ENCODE results near the gene CD68.

CD68 gene

GRCh38 chr17:7555320-7555948, 24.0 kb upstream of the CD68 start:
- H3K4me3 ChIP-seq (ENCODE audit: low read depth, low read length) = no peak overlapping the region
- in situ Hi-C loops (cut with HindIII; ENCODE audit: low sequenced_read_pairs) = no loop called here
- DNase-seq (ENCODE audit: low read depth, low spot score) = no peak
- TF ChIP-seq CTCF (IDR thresholded peaks at IDR 0.05; ENCODE audit: low read depth, low read length) = peak; percentile 22

- DNase-seq (ENCODE audit: low read depth, low spot score) = no peak
- no peak for TF ChIP-seq CTCF (IDR thresholded peaks at IDR 0.05; ENCODE audit: low read depth, low read length)
- no peak overlapping the region for H3K4me3 ChIP-seq (ENCODE audit: low read depth, low read length)
- in situ Hi-C loops (cut with HindIII; ENCODE audit: low sequenced_read_pairs) = no loop called here
Observed at GRCh38 chr17:7556627-7557026, 22.8 kb upstream of the CD68 start.

- no peak overlapping the region for H3K4me3 ChIP-seq (ENCODE audit: low read depth, low read length)
- in situ Hi-C loops (cut with HindIII; ENCODE audit: low sequenced_read_pairs) = no loop called here
- DNase-seq (ENCODE audit: low read depth, low spot score) = no peak
- TF ChIP-seq CTCF (IDR thresholded peaks at IDR 0.05; ENCODE audit: low read depth, low read length) = no peak
Observed at GRCh38 chr17:7557147-7557764, 22.2 kb upstream of the CD68 start.

GRCh38 chr17:7557775-7558543, 21.5 kb upstream of the CD68 start:
- no peak overlapping the region for H3K4me3 ChIP-seq (ENCODE audit: low read depth, low read length)
- in situ Hi-C loops (cut with HindIII; ENCODE audit: low sequenced_read_pairs) = no loop called here
- TF ChIP-seq CTCF (IDR thresholded peaks at IDR 0.05; ENCODE audit: low read depth, low read length) = no peak
- peak; percentile 41 for DNase-seq (ENCODE audit: low read depth, low spot score)

GRCh38 chr17:7558544-7559319, 20.7 kb upstream of the CD68 start, which contains the start of gene TNFSF13:
Gene TNFSF13 (plus strand): TSS chr17:7558750. CDS start chr17:7559040, 290 bp downstream.
- H3K4me3 ChIP-seq (ENCODE audit: low read depth, low read length) = no peak within 1 kb of the TSS
- in situ Hi-C loops (cut with HindIII; ENCODE audit: low sequenced_read_pairs) = no loop called here
- no peak for DNase-seq (ENCODE audit: low read depth, low spot score)
- TF ChIP-seq CTCF (IDR thresholded peaks at IDR 0.05; ENCODE audit: low read depth, low read length) = no peak

All from astrocyte of the spinal cord (primary cell).